Smooth muscle cell (in vitro differentiated cells): ENCODE measurements around the gene SSBP2. TPM values are rescaled to one million over a fixed set of nuclear protein-coding genes. Genes with fewer than 3 reads are reported as not detected.
"Not testable (repeated sequence)": the region's sequence is repeated elsewhere in the genome, so short reads cannot be mapped to it uniquely, and the experiment has no call there.

Experiments used
- DNase-seq: peaks from one replicate; lab custom pipeline; 2025; ENCODE audit not compliant: unreplicated experiment; lab: John Stamatoyannopoulos, UW
- H2AFZ ChIP-seq: fragments of 200-600 bp; sonication (generic); 2 replicates; pipeline ENCODE4 v1.6.0; 2016; ENCODE audit warnings: antibody characterized with exemption, low read depth, mild to moderate bottlenecking
- H3F3A ChIP-seq: fragments of 200-600 bp; sonication (generic); 2 replicates; pipeline ENCODE4 v1.6.0; 2017; ENCODE audit warnings: antibody characterized with exemption, low read depth
- H3K27ac ChIP-seq: fragments of 200-600 bp; sonication (generic); 2 replicates; pipeline ENCODE4 v1.5.1; 2016; ENCODE audit warnings: low read depth, mild to moderate bottlenecking
- H3K27me3 ChIP-seq: fragments of 200-600 bp; sonication (generic); 2 replicates; pipeline ENCODE4 v1.6.1; 2016; ENCODE audit warnings: low read depth, mild to moderate bottlenecking
- H3K36me3 ChIP-seq: fragments of 200-600 bp; sonication (generic); 2 replicates; pipeline ENCODE4 v1.5.1; 2016; ENCODE audit warnings: low read depth
- H3K4me1 ChIP-seq: fragments of 200-600 bp; sonication (generic); 2 replicates; pipeline ENCODE4 v1.5.1; 2016; ENCODE audit warnings: low read depth
- H3K4me2 ChIP-seq: fragments of 200-600 bp; sonication (generic); 2 replicates; pipeline ENCODE4 v1.6.0; 2016; ENCODE audit warnings: mild to moderate bottlenecking
- H3K4me3 ChIP-seq: fragments of 200-600 bp; sonication (generic); 2 replicates; pipeline ENCODE4 v1.5.1; 2016; ENCODE audit warnings: mild to moderate bottlenecking
- H3K79me2 ChIP-seq: fragments of 200-600 bp; sonication (generic); 2 replicates; pipeline ENCODE4 v1.6.0; 2016; ENCODE audit warnings: low read depth, mild to moderate bottlenecking
- H3K9ac ChIP-seq: fragments of 200-600 bp; sonication (generic); 2 replicates; pipeline ENCODE4 v1.6.0; 2016; ENCODE audit warnings: low read depth
- H3K9me3 ChIP-seq: fragments of 200-600 bp; sonication (generic); replicated peaks from 2 replicates; pipeline ENCODE4 v1.5.1; 2016; ENCODE audit warnings: low read depth
- H4K20me1 ChIP-seq: fragments of 200-600 bp; sonication (generic); 2 replicates; pipeline ENCODE4 v1.6.0; 2016; ENCODE audit warnings: low read depth
- WGBS: methylation state at CpG from one replicate; pipeline ENCODE4 v1.1.7; 2016; ENCODE audit warnings: low lambda C conversion rate; 5-methylcytosine and 5-hydroxymethylcytosine counted together
- polyA plus RNA-seq: library from polyadenylated mRNA; unstranded; fragments of >200 nt; fragmentation: Nextera tagmentation; extraction: Ambion mirVana; gene quantifications from 2 replicates; pipeline ENCODE4 v1.2.1, GENCODE V29; 2016
- total RNA-seq: library from RNA; depleted of rRNA; stranded (reverse); fragments of >200 nt; gene quantifications from 2 replicates; pipeline ENCODE4 v1.2.3, GENCODE V29; 2014
- TF ChIP-seq, protein P1 (sequence below): fragments of 200-600 bp; sonication (generic); IDR thresholded peaks from 2 replicates; pipeline ENCODE4 v1.5.1; 2017; ENCODE audit warnings: borderline replicate concordance, mild to moderate bottlenecking, antibody characterized with exemption; ENCODE audit not compliant: insufficient read depth, poor library complexity, severe bottlenecking

Gene SSBP2
- total and polyA plus RNA-seq, 2 experiments from 2014 or later, result 44.0 to 48.0 TPM

DNA sequence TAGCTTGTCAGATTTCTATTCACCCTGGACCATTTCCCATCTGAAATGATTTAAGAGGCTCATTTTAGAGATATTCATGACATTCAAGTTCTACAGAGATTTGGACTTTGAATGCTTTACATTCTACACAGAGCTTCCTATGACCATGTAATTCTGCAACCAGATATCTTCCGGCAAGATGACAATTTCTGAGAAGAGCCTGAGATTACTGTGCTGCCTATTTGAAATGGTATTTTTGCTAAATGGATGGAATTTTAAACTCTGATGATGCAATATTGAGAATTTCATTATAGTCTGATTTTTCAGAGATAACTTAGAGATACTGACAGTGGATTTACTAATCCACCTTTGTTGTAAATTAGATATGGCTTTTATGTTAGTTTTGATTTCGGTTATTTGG is 341.0 kb downstream of the SSBP2 start:
- 86% methylated on average over 2 of the region's 2 CpGs for WGBS
- no peaks in the 10 kb centered on the region for H3F3A ChIP-seq
- H3K79me2 ChIP-seq, result no peaks in the 10 kb centered on the region

DNA sequence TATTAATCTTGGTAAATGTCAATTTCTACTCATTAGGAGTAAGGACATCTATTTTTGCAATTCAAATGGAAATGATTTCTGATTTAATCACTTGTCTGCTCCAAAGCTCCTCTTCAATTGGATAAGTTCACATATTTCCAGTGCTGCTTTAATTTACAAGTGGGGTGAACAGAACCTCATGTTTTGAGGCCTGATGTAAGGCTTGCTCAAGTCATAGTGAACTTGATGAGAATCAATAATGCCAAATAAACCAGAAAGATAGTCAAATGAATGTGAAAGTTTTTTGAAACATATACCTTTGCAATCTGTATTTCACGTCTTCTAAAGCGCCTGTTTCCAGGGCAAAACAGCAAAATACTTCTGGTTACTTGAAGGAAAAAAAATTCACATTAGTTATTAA is 341.5 kb downstream of the SSBP2 start:
- H3K79me2 ChIP-seq, result no peaks in the 10 kb centered on the region
- no peak overlapping the region for H3K4me2 ChIP-seq
- no peaks in the 10 kb centered on the region for H3K4me1 ChIP-seq
- no peaks in the 10 kb centered on the region for H3F3A ChIP-seq
- DNase-seq, result no peak
- no peaks in the 10 kb centered on the region for H3K36me3 ChIP-seq
- no peak overlapping the region for H3K9ac ChIP-seq
- TF ChIP-seq, protein P1, sequence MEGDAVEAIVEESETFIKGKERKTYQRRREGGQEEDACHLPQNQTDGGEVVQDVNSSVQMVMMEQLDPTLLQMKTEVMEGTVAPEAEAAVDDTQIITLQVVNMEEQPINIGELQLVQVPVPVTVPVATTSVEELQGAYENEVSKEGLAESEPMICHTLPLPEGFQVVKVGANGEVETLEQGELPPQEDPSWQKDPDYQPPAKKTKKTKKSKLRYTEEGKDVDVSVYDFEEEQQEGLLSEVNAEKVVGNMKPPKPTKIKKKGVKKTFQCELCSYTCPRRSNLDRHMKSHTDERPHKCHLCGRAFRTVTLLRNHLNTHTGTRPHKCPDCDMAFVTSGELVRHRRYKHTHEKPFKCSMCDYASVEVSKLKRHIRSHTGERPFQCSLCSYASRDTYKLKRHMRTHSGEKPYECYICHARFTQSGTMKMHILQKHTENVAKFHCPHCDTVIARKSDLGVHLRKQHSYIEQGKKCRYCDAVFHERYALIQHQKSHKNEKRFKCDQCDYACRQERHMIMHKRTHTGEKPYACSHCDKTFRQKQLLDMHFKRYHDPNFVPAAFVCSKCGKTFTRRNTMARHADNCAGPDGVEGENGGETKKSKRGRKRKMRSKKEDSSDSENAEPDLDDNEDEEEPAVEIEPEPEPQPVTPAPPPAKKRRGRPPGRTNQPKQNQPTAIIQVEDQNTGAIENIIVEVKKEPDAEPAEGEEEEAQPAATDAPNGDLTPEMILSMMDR, result no peak
- no peaks in the 10 kb centered on the region for H3K9me3 ChIP-seq
- WGBS, result 94% methylated on average over 2 of the region's 2 CpGs
- H3K27me3 ChIP-seq, result no peaks in the 10 kb centered on the region
- H2AFZ ChIP-seq, result no peak overlapping the region
- H3K27ac ChIP-seq, result no peak overlapping the region
- H4K20me1 ChIP-seq, result no peaks in the 10 kb centered on the region
- H3K4me3 ChIP-seq, result no peak overlapping the region

More for the DNA sequence above, 341.0 kb downstream of the SSBP2 start:
- Histone ChIP-seq H3K4me2 (no peak overlapping the region), H2AFZ (no peak overlapping the region), H3K4me1 (no peaks in the 10 kb centered on the region), H3K27ac (no peak overlapping the region), H3K36me3 (no peaks in the 10 kb centered on the region), H3K9me3 (no peaks in the 10 kb centered on the region), H3K9ac (no peak overlapping the region), H4K20me1 (no peaks in the 10 kb centered on the region), H3K27me3 (no peaks in the 10 kb centered on the region), H3K4me3 (no peak overlapping the region)
- TF ChIP-seq, protein P1, result no peak
- no peak for DNase-seq

DNA sequence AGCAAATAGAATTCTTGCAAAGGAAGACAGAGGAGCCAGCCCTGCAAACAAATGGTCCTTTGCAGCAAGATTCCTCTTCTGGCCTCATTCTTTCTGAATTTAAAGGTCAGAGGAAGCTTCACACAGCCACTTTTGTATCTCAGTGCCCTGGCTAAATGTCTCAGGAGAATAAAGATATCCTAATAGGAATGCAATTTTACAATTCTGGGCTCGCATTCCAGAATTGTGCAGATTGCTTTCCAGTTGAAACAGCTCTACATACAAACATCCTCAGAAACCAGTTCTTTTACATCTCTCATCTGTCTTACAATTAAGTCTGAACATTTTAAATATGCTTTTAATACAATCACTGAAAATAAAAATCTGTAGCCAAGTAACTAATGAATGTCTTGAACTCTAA is 342.4 kb downstream of the SSBP2 start:
- no peaks in the 10 kb centered on the region for H3F3A ChIP-seq
- no peaks in the 10 kb centered on the region for H3K27me3 ChIP-seq
- H4K20me1 ChIP-seq, result no peaks in the 10 kb centered on the region
- H3K9me3 ChIP-seq, result no peaks in the 10 kb centered on the region
- no peak overlapping the region for H3K4me2 ChIP-seq
- H3K27ac ChIP-seq, result no peak overlapping the region
- H3K4me1 ChIP-seq, result no peaks in the 10 kb centered on the region
- no peaks in the 10 kb centered on the region for H3K79me2 ChIP-seq
- H3K9ac ChIP-seq, result no peak overlapping the region
- DNase-seq, result no peak
- no peak overlapping the region for H3K4me3 ChIP-seq
- H2AFZ ChIP-seq, result no peak overlapping the region
- no peaks in the 10 kb centered on the region for H3K36me3 ChIP-seq
- TF ChIP-seq, protein P1, result no peak
- WGBS, result 74% methylated on average over 1 of the region's 1 CpG

DNA sequence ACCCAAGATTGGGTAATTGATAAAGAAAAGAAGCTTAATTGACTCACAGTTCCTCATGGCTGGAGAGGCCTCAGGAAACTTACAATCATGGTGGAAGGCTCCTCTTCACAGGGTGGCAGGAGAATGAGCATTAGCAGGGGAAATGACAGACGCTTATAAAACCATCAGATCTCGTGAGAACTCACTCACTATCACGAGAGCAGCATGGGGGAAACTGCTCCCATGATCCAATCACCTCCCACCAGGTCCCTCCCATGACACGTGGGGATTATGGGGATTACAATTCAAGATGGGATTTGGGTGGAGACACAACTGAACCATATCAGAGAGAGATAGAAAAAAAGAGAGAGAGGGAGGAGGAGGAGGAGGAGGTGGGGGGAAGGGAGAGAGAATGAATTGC is 343.1 kb downstream of the SSBP2 start:
- H3K4me2 ChIP-seq, H3K4me3 ChIP-seq, DNase-seq, H3K36me3 ChIP-seq, H3F3A ChIP-seq, H3K4me1 ChIP-seq, H3K9me3 ChIP-seq, H3K79me2 ChIP-seq, H2AFZ ChIP-seq, H4K20me1 ChIP-seq, H3K27ac ChIP-seq, H3K9ac ChIP-seq, H3K27me3 ChIP-seq: not testable (repeated sequence)
- WGBS, result 50% methylated on average over 4 of the region's 4 CpGs
